ENCODE measurements around the gene QRICH2.

QRICH2 gene

GRCh38 chr17:76266244-76266938 is 41.7 kb downstream of the QRICH2 start:
- TF ChIP-seq, protein P1, sequence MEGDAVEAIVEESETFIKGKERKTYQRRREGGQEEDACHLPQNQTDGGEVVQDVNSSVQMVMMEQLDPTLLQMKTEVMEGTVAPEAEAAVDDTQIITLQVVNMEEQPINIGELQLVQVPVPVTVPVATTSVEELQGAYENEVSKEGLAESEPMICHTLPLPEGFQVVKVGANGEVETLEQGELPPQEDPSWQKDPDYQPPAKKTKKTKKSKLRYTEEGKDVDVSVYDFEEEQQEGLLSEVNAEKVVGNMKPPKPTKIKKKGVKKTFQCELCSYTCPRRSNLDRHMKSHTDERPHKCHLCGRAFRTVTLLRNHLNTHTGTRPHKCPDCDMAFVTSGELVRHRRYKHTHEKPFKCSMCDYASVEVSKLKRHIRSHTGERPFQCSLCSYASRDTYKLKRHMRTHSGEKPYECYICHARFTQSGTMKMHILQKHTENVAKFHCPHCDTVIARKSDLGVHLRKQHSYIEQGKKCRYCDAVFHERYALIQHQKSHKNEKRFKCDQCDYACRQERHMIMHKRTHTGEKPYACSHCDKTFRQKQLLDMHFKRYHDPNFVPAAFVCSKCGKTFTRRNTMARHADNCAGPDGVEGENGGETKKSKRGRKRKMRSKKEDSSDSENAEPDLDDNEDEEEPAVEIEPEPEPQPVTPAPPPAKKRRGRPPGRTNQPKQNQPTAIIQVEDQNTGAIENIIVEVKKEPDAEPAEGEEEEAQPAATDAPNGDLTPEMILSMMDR (IDR thresholded peaks at IDR 0.05; ENCODE audit: low read depth, low read length, missing control alignments), result no peak
- H3K4me3 ChIP-seq (replicated peaks; ENCODE audit: low read depth, low read length), result peak overlapping the region; percentile 80
- no peak for DNase-seq (ENCODE audit: extremely low read depth, low read depth)

GRCh38 chr17:76265624-76266243 is 42.3 kb downstream of the QRICH2 start:
- DNase-seq (ENCODE audit: extremely low read depth, low read depth), result no peak
- H3K4me3 ChIP-seq (replicated peaks; ENCODE audit: low read depth, low read length), result peak overlapping the region; percentile 80
- TF ChIP-seq, protein P1 (IDR thresholded peaks at IDR 0.05; ENCODE audit: low read depth, low read length, missing control alignments), result no peak

- TF ChIP-seq, protein P1 (IDR thresholded peaks at IDR 0.05; ENCODE audit: low read depth, low read length, missing control alignments), result no peak
- H3K4me3 ChIP-seq (replicated peaks; ENCODE audit: low read depth, low read length), result peak within 1 kb of the TSS; percentile 80
- peak; percentile 97 for DNase-seq (ENCODE audit: extremely low read depth, low read depth)
Measured at GRCh38 chr17:76264755-76265623, 43.1 kb downstream of the QRICH2 start, which contains the start of gene UBALD2. UBALD2 (plus strand) TSS chr17:76265348; CDS start chr17:76265506, 158 bp downstream.

DNA sequence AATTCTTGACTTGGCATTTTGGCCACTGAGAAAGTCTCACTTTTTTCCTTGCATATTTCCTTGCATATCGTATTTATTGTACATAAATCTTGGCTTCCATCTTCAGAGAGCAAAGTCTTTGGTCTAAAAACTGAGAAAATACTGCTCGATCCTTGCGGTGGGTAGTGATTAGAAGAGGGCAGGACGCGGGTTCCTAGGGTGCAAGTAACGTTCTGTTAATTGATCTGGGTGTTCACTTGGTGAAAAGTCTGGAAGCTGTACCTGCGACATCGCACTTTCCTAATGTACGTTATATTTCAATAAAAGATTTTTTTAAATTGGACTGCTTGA is 43.7 kb downstream of the QRICH2 start:
- no peak overlapping the region; the same call in 1 of the 2 replicates for H3K4me3 ChIP-seq (replicated peaks; ENCODE audit: low read depth, low read length)

GRCh38 chr17:76263896-76264295 is 44.2 kb downstream of the QRICH2 start:
- H3K4me3 ChIP-seq (replicated peaks; ENCODE audit: low read depth, low read length), result no peak overlapping the region
- no peak for DNase-seq (ENCODE audit: extremely low read depth, low read depth)
- TF ChIP-seq, protein P1 (IDR thresholded peaks at IDR 0.05; ENCODE audit: low read depth, low read length, missing control alignments), result no peak

More for the DNA sequence above, 43.7 kb downstream of the QRICH2 start:
- no peak for DNase-seq (ENCODE audit: extremely low read depth, low read depth)
- TF ChIP-seq, protein P1 (IDR thresholded peaks at IDR 0.05; ENCODE audit: low read depth, low read length, missing control alignments), result no peak

DNA sequence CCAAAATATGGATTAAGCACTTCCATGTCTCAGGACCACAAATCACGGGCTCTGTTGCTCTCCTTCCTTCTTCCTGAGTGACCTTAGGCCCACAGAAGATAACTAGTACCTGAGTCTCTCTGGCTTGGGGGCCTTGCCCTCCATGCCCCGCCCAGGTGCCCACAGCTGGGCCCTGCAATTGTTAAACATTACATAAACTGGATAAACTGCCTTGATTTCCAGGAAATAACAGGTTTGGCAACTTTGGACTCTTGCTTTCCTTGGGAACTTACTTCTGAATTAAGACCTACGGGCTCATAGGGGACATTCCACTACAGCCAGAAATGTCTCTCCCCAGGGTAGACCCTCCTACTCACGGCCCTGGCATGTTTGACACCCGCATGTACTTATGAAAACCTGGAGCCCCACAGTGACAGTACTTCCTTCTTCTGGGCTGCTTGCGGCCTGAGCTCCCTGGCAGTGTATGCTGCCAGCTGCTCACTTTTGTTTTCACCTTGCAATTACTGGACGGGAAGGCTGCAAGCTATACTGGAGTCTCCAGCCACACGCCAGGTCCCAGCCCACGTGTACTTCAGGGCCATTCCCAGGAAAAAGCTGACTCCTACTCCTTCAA is 45.2 kb downstream of the QRICH2 start:
- TF ChIP-seq, protein P1 (IDR thresholded peaks at IDR 0.05; ENCODE audit: low read depth, low read length, missing control alignments), result no peak
- H3K4me3 ChIP-seq (replicated peaks; ENCODE audit: low read depth, low read length), result no peak overlapping the region
- DNase-seq (ENCODE audit: extremely low read depth, low read depth), result no peak

Data from HFF-Myc (cell line).